SK-N-MC (cell line): ENCODE measurements around the gene VASH1.

Experiments used
- DNase-seq: peaks from one replicate; pipeline ENCODE4 v3.0.0-alpha.2; 2011; ENCODE audit warnings: low read depth, low spot score
- H3K27ac ChIP-seq: fragments of 200-600 bp; sonication (generic); 2 replicates; pipeline ENCODE4 v1.5.1; 2016; ENCODE audit warnings: mixed run types
- H3K36me3 ChIP-seq: fragments of 200-600 bp; sonication (generic); 2 replicates; pipeline ENCODE4 v1.6.1; 2017; ENCODE audit warnings: antibody characterized with exemption, low read length, mixed read lengths; ENCODE audit not compliant: insufficient read depth
- H3K4me3 ChIP-seq: fragments of 200-600 bp; sonication (generic); 2 replicates; pipeline ENCODE4 v1.5.1; 2016
- H3K9ac ChIP-seq: fragments of 200-600 bp; sonication (generic); 2 replicates; pipeline ENCODE4 v1.8.0; 2017; ENCODE audit warnings: mixed run types, mixed read lengths; ENCODE audit not compliant: insufficient read length
- H3K9me3 ChIP-seq: fragments of 200-600 bp; sonication (generic); 2 replicates; pipeline ENCODE4 v1.6.1; 2017; ENCODE audit warnings: low read depth, mild to moderate bottlenecking, antibody characterized with exemption, low read length, moderate library complexity, mixed read lengths
- EZH2 ChIP-seq: fragments of 200-600 bp; sonication (generic); IDR thresholded peaks from one replicate; pipeline ENCODE4 v1.6.1; 2017; ENCODE audit warnings: antibody characterized with exemption
- FOXP2 ChIP-seq: optimal IDR thresholded peaks from 2 replicates; pipeline ENCODE3; 2011; ENCODE audit warnings: mild to moderate bottlenecking, moderate library complexity; ENCODE audit not compliant: insufficient read depth; ENCODE audit errors: extremely low read length, control extremely low read depth
- POLR2AphosphoS5 ChIP-seq: IDR thresholded peaks from 2 replicates; pipeline ENCODE4 v1.6.1; 2012; ENCODE audit warnings: mild to moderate bottlenecking, low read depth, low read length, borderline replicate concordance

Gene VASH1

DNA sequence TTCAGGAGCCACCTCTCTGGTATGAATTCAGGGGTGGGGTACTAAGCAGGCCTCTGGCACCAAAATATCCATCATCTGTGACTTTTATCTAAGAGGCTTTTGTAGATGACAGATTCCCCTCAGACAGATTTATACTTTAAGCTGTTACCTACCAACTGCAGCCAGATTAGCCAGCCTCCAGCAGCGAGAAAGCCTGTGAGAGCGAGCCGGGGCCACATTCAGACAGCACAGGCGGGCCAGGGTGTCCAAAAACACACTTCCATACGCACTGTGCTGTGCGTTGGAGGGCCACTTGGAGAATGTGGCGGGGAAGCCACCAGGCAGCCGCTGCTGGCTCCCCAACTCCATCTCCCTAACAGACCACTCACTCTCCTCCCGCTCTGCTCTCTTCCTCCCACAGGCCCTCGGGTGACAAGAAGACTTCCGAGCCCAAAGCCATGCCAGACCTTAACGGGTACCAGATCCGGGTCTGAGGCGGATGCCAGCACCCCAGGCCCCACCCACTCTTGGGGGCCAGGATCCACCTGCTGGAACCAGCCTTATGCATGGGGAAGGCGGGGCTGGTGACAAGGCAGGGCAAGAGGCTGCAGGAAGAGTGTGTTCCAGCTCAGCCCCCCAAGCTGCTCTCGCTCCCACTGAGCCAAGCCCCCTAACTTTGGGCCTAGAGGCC lies 17.4 kb downstream of the VASH1 start:
- DNase-seq, result no peak
- Histone ChIP-seq H3K27ac (no peak overlapping the region), H3K9ac (no peak overlapping the region), H3K9me3 (no peaks in the 10 kb centered on the region), H3K4me3 (no peak overlapping the region), H3K36me3 (no peaks in the 10 kb centered on the region)
- TF ChIP-seq POLR2AphosphoS5 (no peak), FOXP2 (no peak), EZH2 (no peak)

- Histone ChIP-seq H3K27ac (no peak overlapping the region), H3K9ac (no peak overlapping the region), H3K4me3 (no peak overlapping the region), H3K36me3 (no peaks in the 10 kb centered on the region), H3K9me3 (no peaks in the 10 kb centered on the region)
- TF ChIP-seq FOXP2, result no peak
- no peak for TF ChIP-seq EZH2
- no peak; the same call in 1 of the 2 replicates for TF ChIP-seq POLR2AphosphoS5
- DNase-seq, result no peak
Observed at GRCh38 chr14:76779221-76780057, 18.2 kb downstream of the VASH1 start.

- Histone ChIP-seq H3K9ac (no peak overlapping the region), H3K4me3 (no peak overlapping the region), H3K36me3 (no peaks in the 10 kb centered on the region), H3K9me3 (no peaks in the 10 kb centered on the region), H3K27ac (no peak overlapping the region)
- no peak for TF ChIP-seq POLR2AphosphoS5
- TF ChIP-seq EZH2, result no peak
- no peak for TF ChIP-seq FOXP2
- no peak for DNase-seq
Observed at GRCh38 chr14:76780058-76780345, 18.7 kb downstream of the VASH1 start.

DNA sequence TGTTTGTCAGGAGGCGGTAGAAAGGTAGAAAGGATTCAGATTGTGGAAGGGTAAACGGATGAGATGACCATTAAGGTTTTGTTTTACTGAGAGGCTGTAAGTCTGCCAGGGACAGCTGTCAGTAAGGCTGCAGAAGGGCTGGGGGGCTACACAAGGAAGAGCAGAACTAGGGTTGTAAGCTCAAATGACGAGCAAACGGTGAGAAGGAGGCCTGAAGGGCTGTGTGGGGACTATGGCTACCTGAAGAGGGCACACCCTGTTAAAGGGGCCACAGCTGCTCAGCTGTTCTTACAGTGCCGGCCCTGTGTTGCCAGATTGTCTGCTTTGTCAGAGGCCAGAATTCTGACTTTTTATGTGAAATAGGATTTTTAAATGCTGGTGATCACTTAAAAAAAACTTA lies 19.1 kb downstream of the VASH1 start:
- no peak overlapping the region for H3K27ac ChIP-seq
- H3K9me3 ChIP-seq, result no peaks in the 10 kb centered on the region
- TF ChIP-seq EZH2, result no peak
- TF ChIP-seq POLR2AphosphoS5, result no peak
- TF ChIP-seq FOXP2, result no peak
- H3K9ac ChIP-seq, result no peak overlapping the region
- DNase-seq, result no peak
- no peak overlapping the region for H3K4me3 ChIP-seq
- no peaks in the 10 kb centered on the region for H3K36me3 ChIP-seq

- H3K36me3 ChIP-seq, result no peaks in the 10 kb centered on the region
- H3K9me3 ChIP-seq, result no peaks in the 10 kb centered on the region
- H3K9ac ChIP-seq, result no peak overlapping the region
- no peak overlapping the region for H3K27ac ChIP-seq
- H3K4me3 ChIP-seq, result no peak overlapping the region
- no peak for DNase-seq
- no peak for TF ChIP-seq EZH2
Observed at GRCh38 chr14:76780875-76781647, 19.8 kb downstream of the VASH1 start.

GRCh38 chr14:76781648-76782051 lies 20.4 kb downstream of the VASH1 start:
- Histone ChIP-seq H3K9ac (no peak overlapping the region), H3K4me3 (no peak overlapping the region), H3K9me3 (no peaks in the 10 kb centered on the region), H3K36me3 (no peaks in the 10 kb centered on the region; the same call in 1 of the 2 replicates), H3K27ac (no peak overlapping the region)
- TF ChIP-seq FOXP2, result no peak
- TF ChIP-seq POLR2AphosphoS5, result 0 out of 2 replicates have a peak, but pooled peaks have one; percentile 6
- DNase-seq, result no peak

DNA sequence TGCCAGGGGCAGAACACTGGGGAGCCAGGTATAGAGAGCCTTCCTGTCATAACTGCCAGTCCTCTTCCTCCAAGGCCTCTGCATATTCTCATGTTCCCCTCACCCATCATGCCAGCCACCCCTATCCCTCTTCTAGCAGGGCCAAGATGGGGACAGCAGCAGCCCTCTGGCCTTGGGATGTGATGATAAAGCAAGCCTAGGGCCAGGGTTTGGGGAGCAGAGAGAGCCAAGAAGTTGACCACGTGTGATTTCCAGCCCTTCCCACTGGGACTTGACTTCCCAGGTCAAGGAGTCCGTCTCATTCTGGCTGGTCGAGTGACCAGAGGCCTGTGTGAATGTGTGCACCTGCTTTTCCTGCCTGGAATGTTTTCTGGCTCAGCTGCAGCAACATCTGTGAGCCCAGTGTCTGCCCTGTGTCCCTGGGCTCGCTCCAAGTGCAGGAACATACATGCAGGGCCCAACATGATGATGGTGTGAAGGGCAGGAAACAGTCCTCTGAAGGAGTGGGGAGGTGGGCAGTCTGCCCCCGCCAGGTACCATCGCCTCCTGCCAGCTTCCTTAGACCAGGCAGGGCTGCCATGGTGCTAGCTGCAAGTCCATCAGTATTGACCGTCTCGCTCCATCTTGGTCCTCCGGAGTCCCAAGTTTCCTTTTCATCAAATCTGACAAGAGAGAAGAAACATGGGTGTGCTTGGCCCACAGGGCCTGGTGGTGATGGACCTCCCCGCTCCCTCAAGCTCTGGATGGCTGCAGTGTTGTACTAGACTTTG lies 21.0 kb downstream of the VASH1 start:
- Histone ChIP-seq H3K36me3 (no peaks in the 10 kb centered on the region; the same call in 1 of the 2 replicates), H3K4me3 (no peak overlapping the region), H3K9ac (no peak overlapping the region), H3K9me3 (no peaks in the 10 kb centered on the region), H3K27ac (no peak overlapping the region)
- DNase-seq, result no peak
- TF ChIP-seq EZH2 (no peak), POLR2AphosphoS5 (peak; percentile 3; the same call in 1 of the 2 replicates), FOXP2 (no peak)
